HFFc6 (cell line): ENCODE results near the gene COPS2. TPM values are rescaled to one million over a fixed set of nuclear protein-coding genes. Genes with fewer than 3 reads are reported as not detected.
A peak's percentile ranks its signal among the peaks of the same experiment; 100 is the strongest.
"Not testable (repeated sequence)": the region's sequence is repeated elsewhere in the genome, so short reads cannot be mapped to it uniquely, and the experiment has no call there.

ENCODE experiments used
- DNase-seq: peaks from one replicate; pipeline ENCODE4 v3.0.0-alpha.2; 2018
- H3K27ac Mint-ChIP-seq: 2 replicates; pipeline ENCODE4 v1.8.0; 2020; ENCODE audit warnings: mild to moderate bottlenecking, mixed read lengths
- H3K27me3 Mint-ChIP-seq: 2 replicates; pipeline ENCODE4 v1.8.0; 2021; ENCODE audit warnings: mild to moderate bottlenecking, moderate library complexity, mixed read lengths; ENCODE audit not compliant: insufficient read depth
- H3K36me3 Mint-ChIP-seq: 2 replicates; pipeline ENCODE4 v1.8.0; 2021; ENCODE audit warnings: low read depth, mixed read lengths
- H3K4me1 Mint-ChIP-seq: 2 replicates; pipeline ENCODE4 v1.8.0; 2020; ENCODE audit warnings: low read depth, mixed read lengths
- H3K4me3 Mint-ChIP-seq: 2 replicates; pipeline ENCODE4 v1.8.0; 2020; ENCODE audit warnings: mild to moderate bottlenecking, moderate library complexity, mixed read lengths
- H3K9me3 Mint-ChIP-seq: 2 replicates; pipeline ENCODE4 v1.8.0; 2020; ENCODE audit warnings: mild to moderate bottlenecking, mixed read lengths
- CTCF ChIP-seq: fragments of 200-600 bp; sonication (generic); IDR thresholded peaks from 2 replicates; pipeline ENCODE4 v1.5.0; 2021; ENCODE audit warnings: antibody characterized with exemption, mild to moderate bottlenecking
- total RNA-seq, 6 experiments: library from RNA; stranded (reverse); fragmentation: NEBNext Ultra II Directional; extraction: Animal tissue kit (Norgen Biotek cat#: 25700); gene quantifications; 2 replicates in 1 of 6; 3 replicates in 5 of 6; pipeline ENCODE4 v1.2.3, GENCODE V29; 2021

COPS2 gene
- total RNA-seq, 6 experiments from 2014 or later = 116 to 126 (median 122) TPM

- Mint-ChIP-seq H3K27ac (no peak overlapping the region), H3K27me3 (no peaks in the 10 kb centered on the region), H3K4me1 (peaks cover 4% of the 10 kb centered on the region), H3K9me3 (no peaks in the 10 kb centered on the region), H3K36me3 (peaks cover 26% of the 10 kb centered on the region), H3K4me3 (no peak overlapping the region)
- TF ChIP-seq CTCF = no peak
- no peak for DNase-seq
Measured at GRCh38 chr15:49182128-49182527, 26.7 kb upstream of the COPS2 start.

- H3K27ac Mint-ChIP-seq = no peak overlapping the region
- peaks cover 6% of the 10 kb centered on the region for H3K4me1 Mint-ChIP-seq
- H3K4me3 Mint-ChIP-seq = no peak overlapping the region
- no peak for TF ChIP-seq CTCF
- no peaks in the 10 kb centered on the region for H3K27me3 Mint-ChIP-seq
- H3K36me3 Mint-ChIP-seq = peaks cover 25% of the 10 kb centered on the region
- no peaks in the 10 kb centered on the region for H3K9me3 Mint-ChIP-seq
- no peak for DNase-seq
Measured at GRCh38 chr15:49179433-49180190, 24.2 kb upstream of the COPS2 start.

GRCh38 chr15:49178497-49178896 lies 23.1 kb upstream of the COPS2 start:
- H3K27me3 Mint-ChIP-seq = no peaks in the 10 kb centered on the region
- no peak overlapping the region for H3K4me3 Mint-ChIP-seq
- TF ChIP-seq CTCF = no peak
- peaks cover 17% of the 10 kb centered on the region for H3K36me3 Mint-ChIP-seq
- H3K4me1 Mint-ChIP-seq = peaks cover 7% of the 10 kb centered on the region
- no peak overlapping the region for H3K27ac Mint-ChIP-seq
- no peaks in the 10 kb centered on the region for H3K9me3 Mint-ChIP-seq
- no peak for DNase-seq

- not testable (repeated sequence) for H3K36me3 Mint-ChIP-seq, DNase-seq, H3K27ac Mint-ChIP-seq, H3K27me3 Mint-ChIP-seq, H3K9me3 Mint-ChIP-seq, H3K4me3 Mint-ChIP-seq
- H3K4me1 Mint-ChIP-seq = peaks cover 23% of the 10 kb centered on the region
Measured at GRCh38 chr15:49175582-49176397, 20.4 kb upstream of the COPS2 start.

- peaks cover 24% of the 10 kb centered on the region for H3K4me1 Mint-ChIP-seq
- no peak overlapping the region for H3K27ac Mint-ChIP-seq
- TF ChIP-seq CTCF = no peak
- DNase-seq = no peak
- H3K27me3 Mint-ChIP-seq = no peaks in the 10 kb centered on the region
- no peak overlapping the region for H3K4me3 Mint-ChIP-seq
- H3K9me3 Mint-ChIP-seq = no peaks in the 10 kb centered on the region
- H3K36me3 Mint-ChIP-seq = peaks cover 5% of the 10 kb centered on the region; the same call in 1 of the 2 replicates
Measured at GRCh38 chr15:49174902-49175301, 19.5 kb upstream of the COPS2 start.

- DNase-seq = no peak
- TF ChIP-seq CTCF = no peak
- Mint-ChIP-seq H3K36me3 (no peaks in the 10 kb centered on the region), H3K4me1 (peaks cover 33% of the 10 kb centered on the region), H3K27ac (no peak overlapping the region; the same call in 1 of the 2 replicates), H3K4me3 (peak overlapping the region; percentile 92), H3K9me3 (no peaks in the 10 kb centered on the region), H3K27me3 (no peaks in the 10 kb centered on the region)
Measured at GRCh38 chr15:49171790-49172189, 16.4 kb upstream of the COPS2 start.
